Daoy (cell line): ENCODE results near the gene ADAMTS8. TPM values are rescaled to one million over a fixed set of nuclear protein-coding genes. Genes with fewer than 3 reads are reported as not detected.
A peak's percentile ranks its signal among the peaks of the same experiment; 100 is the strongest.

Experiments used
- DNase-seq: peaks from one replicate; pipeline ENCODE4 v3.0.0-alpha.2; 2015; ENCODE audit warnings: low read depth
- total RNA-seq: library from RNA; depleted of rRNA; stranded (reverse); fragments of >200 nt; shearing (Covaris generic); gene quantifications from 2 replicates; pipeline ENCODE4 v1.2.3, GENCODE V29; 2014

Gene ADAMTS8
- total RNA-seq, 1 experiment from 2014 or later: not detected

- DNase-seq: no peak
Measured at GRCh38 chr11:130397780-130398179, 30.6 kb downstream of the ADAMTS8 start.

- DNase-seq: no peak
Measured at GRCh38 chr11:130396965-130397364, 31.4 kb downstream of the ADAMTS8 start.

GRCh38 chr11:130394615-130395014 lies 33.8 kb downstream of the ADAMTS8 start:
- no peak for DNase-seq

GRCh38 chr11:130391711-130392110 lies 36.7 kb downstream of the ADAMTS8 start:
- DNase-seq: no peak

- DNase-seq: peak; percentile 61
Measured at GRCh38 chr11:130390071-130390758, 38.2 kb downstream of the ADAMTS8 start.

DNA sequence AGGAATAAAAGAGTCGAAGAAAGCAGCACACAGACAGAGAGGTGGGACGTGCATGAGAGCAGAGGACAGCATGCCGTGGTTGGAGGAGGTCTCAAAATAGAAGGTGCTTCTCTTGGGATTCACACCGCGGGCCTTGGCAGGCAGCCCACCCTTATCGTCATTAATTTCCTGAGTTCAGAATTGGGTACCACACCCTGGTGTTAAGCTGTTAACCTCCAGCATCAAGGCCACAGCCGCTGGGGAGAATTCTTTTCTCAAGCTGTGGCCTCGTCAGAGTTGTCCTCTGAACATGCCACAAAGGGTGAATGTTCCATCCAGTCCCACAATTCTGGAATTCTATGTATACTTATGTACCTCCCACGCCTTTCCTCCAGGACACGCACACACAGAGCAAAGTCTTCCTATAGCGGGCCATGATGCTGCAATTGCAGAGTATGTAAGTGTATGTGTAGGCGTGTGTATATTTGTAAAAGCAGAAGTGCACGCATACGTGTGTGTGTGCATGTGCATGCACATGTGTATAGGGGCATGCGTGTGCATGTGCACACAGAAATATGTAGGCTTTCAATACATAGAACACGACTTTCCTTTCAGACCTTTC lies 39.0 kb downstream of the ADAMTS8 start:
- peak; percentile 34 for DNase-seq

- DNase-seq: no peak
Measured at GRCh38 chr11:130388607-130389205, 39.7 kb downstream of the ADAMTS8 start.

DNA sequence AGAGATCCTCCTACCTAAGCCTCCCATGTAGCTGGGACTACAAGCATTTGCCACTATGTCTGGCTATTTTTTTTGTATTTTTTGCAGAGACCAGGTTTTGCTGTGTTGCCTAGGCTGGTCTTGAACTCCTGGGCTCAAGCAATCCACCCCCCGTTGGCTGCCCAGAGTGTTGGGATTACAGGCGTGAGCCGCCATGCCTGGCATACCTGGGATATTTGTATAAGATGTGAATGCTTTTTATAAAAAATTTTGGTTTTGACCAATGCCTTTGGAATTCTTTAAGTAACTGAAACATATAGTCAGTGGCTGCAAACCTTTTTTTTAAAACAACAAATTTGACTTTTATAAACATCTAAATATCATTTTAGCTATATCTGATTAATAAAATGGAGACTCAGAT lies 42.4 kb downstream of the ADAMTS8 start:
- DNase-seq: no peak

- peak; percentile 94 for DNase-seq
Measured at GRCh38 chr11:130383344-130384211, 44.8 kb downstream of the ADAMTS8 start.

DNA sequence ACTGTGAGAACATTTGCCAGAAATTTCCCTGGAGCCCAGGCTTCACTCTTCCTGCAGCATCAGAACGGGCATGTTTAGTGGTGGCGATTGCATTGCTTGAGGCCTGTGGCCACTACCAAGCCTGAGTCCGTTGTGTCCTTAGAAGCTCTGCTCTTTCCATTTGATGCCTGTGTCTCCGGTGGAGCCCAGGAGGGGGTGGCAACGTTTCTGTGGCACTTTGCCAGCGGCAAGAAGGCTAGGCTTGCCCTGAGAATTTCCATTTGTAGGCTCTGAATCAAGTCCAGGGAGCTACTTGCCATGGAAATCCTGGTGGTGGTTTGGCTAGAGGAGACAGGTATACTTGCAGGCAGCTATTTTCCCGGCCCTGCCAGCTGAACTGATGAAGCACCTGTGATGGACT lies 47.1 kb downstream of the ADAMTS8 start:
- DNase-seq: peak; percentile 21

GRCh38 chr11:130380778-130381177 lies 47.6 kb downstream of the ADAMTS8 start:
- no peak for DNase-seq

GRCh38 chr11:130379276-130379675 lies 49.1 kb downstream of the ADAMTS8 start:
- DNase-seq: no peak

- DNase-seq: no peak
Measured at GRCh38 chr11:130370845-130371590, 57.4 kb downstream of the ADAMTS8 start.

GRCh38 chr11:130369713-130370112 lies 58.7 kb downstream of the ADAMTS8 start:
- DNase-seq: no peak

DNA sequence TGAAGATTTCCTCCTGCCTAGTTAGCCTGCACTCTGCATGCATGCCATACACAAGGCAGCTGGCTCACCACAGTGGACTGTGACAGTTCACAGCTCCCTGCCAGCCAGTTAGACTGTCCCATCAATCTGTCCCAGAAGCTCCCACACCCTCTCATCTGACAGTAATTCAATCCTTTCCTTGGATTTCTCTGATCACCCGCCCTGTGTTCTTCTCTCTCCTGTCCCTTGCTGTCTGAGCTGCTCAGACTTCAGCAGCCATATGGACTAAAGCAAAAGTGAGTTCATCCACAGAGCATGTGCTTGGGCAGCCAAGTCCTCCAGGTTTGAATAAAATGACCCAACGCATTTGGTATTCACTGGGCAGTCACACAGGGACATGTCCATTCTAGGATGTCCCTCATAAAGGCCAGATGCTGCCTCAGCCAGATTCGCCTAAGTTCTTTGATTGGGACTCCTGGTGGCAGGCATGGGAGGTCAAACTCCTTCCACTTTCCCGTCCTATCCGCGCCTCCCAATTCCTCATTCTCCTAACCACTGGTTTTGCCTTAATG lies 59.2 kb downstream of the ADAMTS8 start:
- no peak for DNase-seq

DNA sequence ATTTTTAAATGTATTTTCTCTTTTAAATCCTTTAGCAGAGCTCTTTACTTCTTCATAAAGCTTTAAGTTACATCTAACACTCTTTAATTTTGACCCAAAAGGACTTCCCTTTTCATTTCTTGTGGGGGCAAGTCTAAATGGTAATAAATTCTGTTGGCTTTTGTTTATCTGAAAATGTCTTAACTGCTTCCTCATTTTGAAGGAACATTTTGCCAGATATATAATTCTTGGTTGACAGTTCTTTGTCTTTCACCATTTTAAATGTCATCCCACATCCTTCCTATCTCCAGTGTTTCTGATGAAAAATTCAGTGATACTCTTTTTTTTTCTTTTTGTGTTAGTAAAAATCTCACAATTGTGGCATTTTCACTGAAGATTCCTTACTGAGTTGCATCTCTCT lies 69.0 kb downstream of the ADAMTS8 start:
- no peak for DNase-seq

DNA sequence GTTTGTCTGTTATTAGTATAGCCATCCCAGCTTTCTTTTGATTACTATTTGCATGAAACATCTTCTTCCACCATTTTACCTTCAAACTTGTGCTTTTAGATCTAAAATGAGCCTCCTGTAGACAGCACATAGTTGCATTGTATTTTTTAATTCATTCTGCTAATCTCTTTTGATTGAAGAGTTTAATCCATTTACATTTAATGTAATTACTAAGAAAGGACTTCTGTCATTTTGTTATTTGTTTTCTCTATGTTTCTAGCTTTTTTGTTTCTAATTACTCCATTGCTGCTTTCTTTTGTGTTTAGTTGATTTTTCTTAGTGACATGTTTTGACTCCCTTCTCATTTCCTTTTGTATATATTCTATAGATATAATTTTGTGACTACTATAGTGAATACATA lies 70.0 kb downstream of the ADAMTS8 start:
- DNase-seq: no peak
